ENCODE results near the gene NEBL.

DNA sequence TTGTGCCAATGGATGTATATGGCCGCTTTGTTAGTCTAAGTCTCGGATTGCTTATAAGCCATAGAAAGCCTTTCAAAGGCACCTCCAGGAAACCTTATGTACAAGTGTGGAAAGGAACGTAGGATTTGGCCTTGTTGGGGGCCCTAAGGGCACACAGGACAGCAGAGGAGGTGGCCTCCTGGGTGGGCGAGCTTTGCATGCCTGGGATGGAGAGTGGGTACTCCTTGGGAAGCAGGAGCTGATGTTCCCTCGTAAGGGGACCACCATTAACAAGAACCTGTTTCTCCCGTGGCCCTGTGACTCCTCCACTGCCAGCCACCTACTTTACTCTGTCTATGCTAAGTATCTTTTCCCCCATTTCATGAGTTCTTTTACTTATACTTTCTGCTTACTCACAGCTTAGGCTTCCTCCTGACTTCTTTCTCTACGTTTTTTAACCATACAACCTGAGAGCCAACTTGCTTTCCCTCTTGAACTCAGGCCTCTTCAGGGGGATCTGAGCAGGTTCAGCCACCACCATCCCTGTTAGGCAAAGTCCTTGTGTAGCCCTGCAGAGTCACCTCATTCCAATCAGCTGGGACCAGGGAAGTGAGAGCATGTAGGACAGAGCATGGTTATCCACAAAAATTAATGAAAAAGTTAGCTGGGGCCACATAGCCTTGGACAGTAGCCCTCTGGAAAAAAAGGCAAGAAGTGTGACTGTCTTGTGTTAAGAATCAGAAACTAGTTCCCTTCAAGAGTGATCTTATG is 118.9 kb downstream of the NEBL start:
- TF ChIP-seq EZH2 (IDR thresholded peaks at IDR 0.05) (no peak), POLR2AphosphoS5 (IDR thresholded peaks at IDR 0.05; ENCODE audit: borderline replicate concordance, low read depth, low read length) (no peak)
